HL-60 (cell line): ENCODE data around the gene DEXI.
A peak's percentile ranks its signal among the peaks of the same experiment; 100 is the strongest.

Experiments
- DNase-seq, 2 experiments: peaks; one replicate each; pipeline ENCODE4 v3.0.0-alpha.2; 2010 to 2020; ENCODE audit warnings: low read depth in 1 of 2, low spot score in 1 of 2
- H3K27ac ChIP-seq: fragments of 250-450 bp; sonication (Bioruptor Pico); replicated peaks from 2 replicates; pipeline ENCODE4 v1.5.1; 2020; ENCODE audit warnings: mild to moderate bottlenecking, moderate library complexity
- H3K27me3 ChIP-seq: fragments of 250-450 bp; sonication (Bioruptor Pico); 2 replicates; pipeline ENCODE4 v1.5.1; 2021; ENCODE audit warnings: mild to moderate bottlenecking, moderate library complexity; ENCODE audit not compliant: insufficient read depth, poor library complexity, severe bottlenecking
- H3K4me3 ChIP-seq: replicated peaks from 2 replicates; pipeline ENCODE4 v1.5.1; 2011; ENCODE audit warnings: mild to moderate bottlenecking, control low read depth, low read length; ENCODE audit not compliant: insufficient read depth
- GABPA ChIP-seq: IDR thresholded peaks from 2 replicates; pipeline ENCODE4 v1.6.1; 2012; ENCODE audit warnings: low read depth
- POLR2AphosphoS5 ChIP-seq: IDR thresholded peaks from 2 replicates; pipeline ENCODE4 v1.6.1; 2012; ENCODE audit warnings: low read depth
- SPI1 ChIP-seq: IDR thresholded peaks from 2 replicates; pipeline ENCODE4 v1.6.1; 2012; ENCODE audit warnings: low read depth, mild to moderate bottlenecking, borderline replicate concordance
- TF ChIP-seq, protein P1 (sequence below): IDR thresholded peaks from 2 replicates; pipeline ENCODE4 v1.6.1; 2012; ENCODE audit warnings: low read depth; ENCODE audit not compliant: insufficient replicate concordance
- TF ChIP-seq, protein P2 (sequence below): IDR thresholded peaks from one replicate; pipeline ENCODE4 v1.5.1; 2011; ENCODE audit warnings: low read length, control low read depth, inconsistent platforms; ENCODE audit not compliant: insufficient read depth

The DEXI gene

DNA sequence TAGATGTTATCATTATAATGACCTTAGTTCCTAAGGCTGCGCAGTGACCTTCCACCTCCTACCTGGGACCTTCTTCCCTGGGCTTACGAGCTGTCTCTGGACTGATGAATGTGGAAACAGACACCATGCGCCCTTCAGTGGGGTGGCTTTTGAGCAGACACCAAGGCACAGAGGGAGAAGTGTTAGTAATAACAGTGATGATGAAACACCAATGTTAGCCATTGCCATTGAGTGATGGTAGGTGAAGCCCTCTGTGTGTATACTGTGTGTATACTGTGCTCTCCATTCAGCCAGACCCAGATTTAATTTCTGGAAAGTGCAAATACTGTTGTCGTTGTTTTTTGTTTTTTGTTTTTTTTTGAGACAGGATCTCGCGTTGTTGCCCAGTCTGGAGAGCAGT is 46.6 kb upstream of the DEXI start:
- H3K4me3 ChIP-seq: no peak overlapping the region
- DNase-seq: no peak
- H3K27me3 ChIP-seq: no peaks in the 10 kb centered on the region
- TF ChIP-seq, protein P1, sequence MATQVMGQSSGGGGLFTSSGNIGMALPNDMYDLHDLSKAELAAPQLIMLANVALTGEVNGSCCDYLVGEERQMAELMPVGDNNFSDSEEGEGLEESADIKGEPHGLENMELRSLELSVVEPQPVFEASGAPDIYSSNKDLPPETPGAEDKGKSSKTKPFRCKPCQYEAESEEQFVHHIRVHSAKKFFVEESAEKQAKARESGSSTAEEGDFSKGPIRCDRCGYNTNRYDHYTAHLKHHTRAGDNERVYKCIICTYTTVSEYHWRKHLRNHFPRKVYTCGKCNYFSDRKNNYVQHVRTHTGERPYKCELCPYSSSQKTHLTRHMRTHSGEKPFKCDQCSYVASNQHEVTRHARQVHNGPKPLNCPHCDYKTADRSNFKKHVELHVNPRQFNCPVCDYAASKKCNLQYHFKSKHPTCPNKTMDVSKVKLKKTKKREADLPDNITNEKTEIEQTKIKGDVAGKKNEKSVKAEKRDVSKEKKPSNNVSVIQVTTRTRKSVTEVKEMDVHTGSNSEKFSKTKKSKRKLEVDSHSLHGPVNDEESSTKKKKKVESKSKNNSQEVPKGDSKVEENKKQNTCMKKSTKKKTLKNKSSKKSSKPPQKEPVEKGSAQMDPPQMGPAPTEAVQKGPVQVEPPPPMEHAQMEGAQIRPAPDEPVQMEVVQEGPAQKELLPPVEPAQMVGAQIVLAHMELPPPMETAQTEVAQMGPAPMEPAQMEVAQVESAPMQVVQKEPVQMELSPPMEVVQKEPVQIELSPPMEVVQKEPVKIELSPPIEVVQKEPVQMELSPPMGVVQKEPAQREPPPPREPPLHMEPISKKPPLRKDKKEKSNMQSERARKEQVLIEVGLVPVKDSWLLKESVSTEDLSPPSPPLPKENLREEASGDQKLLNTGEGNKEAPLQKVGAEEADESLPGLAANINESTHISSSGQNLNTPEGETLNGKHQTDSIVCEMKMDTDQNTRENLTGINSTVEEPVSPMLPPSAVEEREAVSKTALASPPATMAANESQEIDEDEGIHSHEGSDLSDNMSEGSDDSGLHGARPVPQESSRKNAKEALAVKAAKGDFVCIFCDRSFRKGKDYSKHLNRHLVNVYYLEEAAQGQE: no peak
- no peak for TF ChIP-seq SPI1
- no peak for TF ChIP-seq GABPA
- TF ChIP-seq, protein P2, sequence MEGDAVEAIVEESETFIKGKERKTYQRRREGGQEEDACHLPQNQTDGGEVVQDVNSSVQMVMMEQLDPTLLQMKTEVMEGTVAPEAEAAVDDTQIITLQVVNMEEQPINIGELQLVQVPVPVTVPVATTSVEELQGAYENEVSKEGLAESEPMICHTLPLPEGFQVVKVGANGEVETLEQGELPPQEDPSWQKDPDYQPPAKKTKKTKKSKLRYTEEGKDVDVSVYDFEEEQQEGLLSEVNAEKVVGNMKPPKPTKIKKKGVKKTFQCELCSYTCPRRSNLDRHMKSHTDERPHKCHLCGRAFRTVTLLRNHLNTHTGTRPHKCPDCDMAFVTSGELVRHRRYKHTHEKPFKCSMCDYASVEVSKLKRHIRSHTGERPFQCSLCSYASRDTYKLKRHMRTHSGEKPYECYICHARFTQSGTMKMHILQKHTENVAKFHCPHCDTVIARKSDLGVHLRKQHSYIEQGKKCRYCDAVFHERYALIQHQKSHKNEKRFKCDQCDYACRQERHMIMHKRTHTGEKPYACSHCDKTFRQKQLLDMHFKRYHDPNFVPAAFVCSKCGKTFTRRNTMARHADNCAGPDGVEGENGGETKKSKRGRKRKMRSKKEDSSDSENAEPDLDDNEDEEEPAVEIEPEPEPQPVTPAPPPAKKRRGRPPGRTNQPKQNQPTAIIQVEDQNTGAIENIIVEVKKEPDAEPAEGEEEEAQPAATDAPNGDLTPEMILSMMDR: no peak
- TF ChIP-seq POLR2AphosphoS5: no peak
- no peak overlapping the region for H3K27ac ChIP-seq

DNA sequence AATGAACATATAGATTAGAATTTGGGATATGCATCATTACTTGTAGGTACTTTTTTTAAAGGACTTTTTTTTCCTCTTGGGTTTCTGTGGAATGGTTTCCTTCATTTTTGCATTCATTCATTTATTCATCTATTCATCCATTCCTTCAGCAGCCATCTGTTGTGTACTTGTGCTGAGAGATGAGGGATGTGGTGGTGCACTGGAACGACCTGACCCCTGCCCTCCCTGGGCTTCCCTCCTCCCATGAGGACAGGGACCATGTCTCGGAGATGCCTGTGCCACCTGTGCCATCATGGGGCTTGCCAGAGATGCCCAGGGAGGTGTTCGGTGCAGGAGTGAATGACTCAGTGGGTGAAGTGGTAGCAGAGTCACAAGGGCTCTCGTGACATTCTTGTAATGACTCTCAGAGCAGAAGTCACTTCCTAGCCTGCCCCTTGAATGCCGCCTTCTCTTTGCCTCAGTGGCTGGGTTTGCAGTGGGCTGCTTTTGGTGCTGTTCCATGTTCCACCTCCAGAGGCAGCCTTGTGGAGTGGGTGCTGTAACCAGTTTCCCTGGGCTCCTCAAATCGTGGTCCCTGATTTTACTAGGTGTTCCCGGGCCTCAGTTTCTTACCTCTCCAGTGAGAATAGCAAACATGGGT is 46.0 kb upstream of the DEXI start:
- no peak for DNase-seq

DNA sequence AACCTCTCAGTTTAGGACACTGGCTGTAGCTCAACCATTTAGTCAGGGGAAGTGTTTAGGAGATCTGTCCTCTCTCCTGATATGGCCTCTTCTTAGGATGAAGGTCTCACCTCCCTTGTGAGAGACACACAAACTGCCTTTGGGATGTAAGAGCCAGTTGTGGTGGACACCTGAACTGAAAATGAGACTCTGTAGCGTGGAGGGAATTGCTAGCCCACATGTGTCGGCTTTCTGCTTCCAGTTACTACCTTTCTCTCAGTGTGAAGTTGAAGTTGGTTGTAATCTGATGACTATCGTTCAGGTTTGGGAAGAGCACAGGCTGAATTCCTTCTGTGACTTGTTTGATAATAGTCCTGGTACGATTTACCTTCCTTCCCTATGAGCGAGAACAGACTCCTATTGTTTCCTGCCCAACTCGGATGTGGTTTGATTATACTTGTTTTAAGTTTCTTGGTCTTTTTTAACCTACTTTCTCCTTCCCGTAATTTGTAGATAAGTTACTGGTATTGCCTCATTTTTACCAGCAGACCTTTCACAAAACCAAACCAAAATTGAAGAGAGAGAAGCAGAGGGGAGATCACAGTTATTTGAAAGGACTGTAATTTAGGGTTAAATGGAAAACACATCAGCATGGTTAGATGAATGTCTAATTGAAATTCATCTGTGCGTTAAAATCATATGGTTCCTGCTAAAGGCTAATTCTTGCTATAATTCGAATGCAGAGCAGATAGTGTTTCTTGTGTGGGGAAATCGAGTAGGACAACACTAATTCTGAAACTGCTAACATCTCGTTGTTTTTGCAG is 45.3 kb upstream of the DEXI start:
- Histone ChIP-seq H3K27me3 (no peaks in the 10 kb centered on the region), H3K27ac (no peak overlapping the region), H3K4me3 (no peak overlapping the region)
- DNase-seq: no peak
- TF ChIP-seq POLR2AphosphoS5 (no peak), SPI1 (no peak), GABPA (no peak)
- TF ChIP-seq, protein P2: no peak
- TF ChIP-seq, protein P1: no peak

More for the DNA sequence above, 46.0 kb upstream of the DEXI start:
- H3K27ac ChIP-seq: no peak overlapping the region
- H3K4me3 ChIP-seq: no peak overlapping the region
- H3K27me3 ChIP-seq: no peaks in the 10 kb centered on the region
- TF ChIP-seq, protein P2: peak; percentile 7
- TF ChIP-seq, protein P1: no peak
- TF ChIP-seq POLR2AphosphoS5 (no peak), GABPA (no peak)
